Activated naive CD4-positive, alpha-beta T cell treated with anti-CD3 and anti-CD28 coated beads for 36 hours (primary cell): ENCODE data around the gene CD164L2. TPM values are rescaled to one million over a fixed set of nuclear protein-coding genes. Genes with fewer than 3 reads are reported as not detected.

ENCODE experiments used
- CTCF ChIA-PET: fragments of 350-600 bp; sonication (Branson Sonifier 250); formaldehyde crosslinking; loops from one replicate; lab custom pipeline; 2021; ENCODE audit warnings: antibody characterized with exemption; lab: Charles Lee
- DNase-seq: peaks from one replicate; pipeline ENCODE4 v3.0.0-alpha.2; 2020
- H3K27ac Mint-ChIP-seq: one replicate; pipeline ENCODE4 v1.8.0; 2021; ENCODE audit warnings: mild to moderate bottlenecking, mixed read lengths
- H3K27me3 Mint-ChIP-seq: one replicate; pipeline ENCODE4 v1.8.0; 2021; ENCODE audit warnings: low read depth, mixed read lengths
- H3K36me3 Mint-ChIP-seq: one replicate; pipeline ENCODE4 v1.8.0; 2021; ENCODE audit warnings: low read depth, mixed read lengths
- H3K4me1 Mint-ChIP-seq: one replicate; pipeline ENCODE4 v1.8.0; 2021; ENCODE audit warnings: low read depth, mixed read lengths
- H3K4me3 Mint-ChIP-seq: one replicate; pipeline ENCODE4 v1.8.0; 2021; ENCODE audit warnings: mild to moderate bottlenecking, moderate library complexity, mixed read lengths
- H3K9me3 Mint-ChIP-seq: one replicate; pipeline ENCODE4 v1.8.0; 2021; ENCODE audit warnings: mixed read lengths
- intact Hi-C: fragments of 100-400 bp; cut with micrococcal nuclease; formaldehyde crosslinking; loops from one replicate; pipeline ENCODE4 v1.15.1; 2023
- total RNA-seq, 2 experiments: library from RNA; stranded (reverse); gene quantifications; one replicate each; pipeline ENCODE4 v1.2.3, GENCODE V29; 2021

CD164L2 gene
- total RNA-seq, 2 experiments from 2014 or later, result not detected

DNA sequence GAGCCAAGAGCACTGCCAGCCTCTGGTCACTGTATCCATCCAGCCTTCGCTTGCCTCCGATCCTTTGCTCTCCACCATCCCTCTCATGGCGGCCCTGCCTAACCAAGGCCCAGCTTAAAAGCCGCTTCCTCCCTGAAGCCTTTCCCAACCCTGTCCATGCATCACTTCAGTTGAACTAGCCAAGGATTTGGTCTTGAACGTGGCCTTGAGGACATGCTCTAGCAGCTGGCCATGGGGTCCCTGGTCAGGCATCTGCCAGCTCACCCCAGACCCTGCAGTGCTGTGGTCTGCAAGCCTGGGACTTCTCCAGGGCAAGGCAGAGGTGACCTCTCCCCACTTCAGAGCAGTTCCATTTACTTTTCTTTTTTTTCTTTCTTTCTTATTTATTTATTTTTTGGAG is 46.4 kb downstream of the CD164L2 start:
- no peaks in the 10 kb centered on the region for H3K9me3 Mint-ChIP-seq
- no peak overlapping the region for H3K27ac Mint-ChIP-seq
- no peak for DNase-seq
- no peaks in the 10 kb centered on the region for H3K27me3 Mint-ChIP-seq
- intact Hi-C loops, result no loop called here
- H3K4me3 Mint-ChIP-seq, result no peak overlapping the region
- H3K4me1 Mint-ChIP-seq, result peaks cover 25% of the 10 kb centered on the region
- H3K36me3 Mint-ChIP-seq, result peaks cover 27% of the 10 kb centered on the region
- CTCF ChIA-PET, result interaction anchor here (0.8 to 5.1 kb wide), 4 partner anchors 9 to 61 kb away, joined by 3 to 41 read pairs (median 6); no protein-coding TSS in a partner anchor

DNA sequence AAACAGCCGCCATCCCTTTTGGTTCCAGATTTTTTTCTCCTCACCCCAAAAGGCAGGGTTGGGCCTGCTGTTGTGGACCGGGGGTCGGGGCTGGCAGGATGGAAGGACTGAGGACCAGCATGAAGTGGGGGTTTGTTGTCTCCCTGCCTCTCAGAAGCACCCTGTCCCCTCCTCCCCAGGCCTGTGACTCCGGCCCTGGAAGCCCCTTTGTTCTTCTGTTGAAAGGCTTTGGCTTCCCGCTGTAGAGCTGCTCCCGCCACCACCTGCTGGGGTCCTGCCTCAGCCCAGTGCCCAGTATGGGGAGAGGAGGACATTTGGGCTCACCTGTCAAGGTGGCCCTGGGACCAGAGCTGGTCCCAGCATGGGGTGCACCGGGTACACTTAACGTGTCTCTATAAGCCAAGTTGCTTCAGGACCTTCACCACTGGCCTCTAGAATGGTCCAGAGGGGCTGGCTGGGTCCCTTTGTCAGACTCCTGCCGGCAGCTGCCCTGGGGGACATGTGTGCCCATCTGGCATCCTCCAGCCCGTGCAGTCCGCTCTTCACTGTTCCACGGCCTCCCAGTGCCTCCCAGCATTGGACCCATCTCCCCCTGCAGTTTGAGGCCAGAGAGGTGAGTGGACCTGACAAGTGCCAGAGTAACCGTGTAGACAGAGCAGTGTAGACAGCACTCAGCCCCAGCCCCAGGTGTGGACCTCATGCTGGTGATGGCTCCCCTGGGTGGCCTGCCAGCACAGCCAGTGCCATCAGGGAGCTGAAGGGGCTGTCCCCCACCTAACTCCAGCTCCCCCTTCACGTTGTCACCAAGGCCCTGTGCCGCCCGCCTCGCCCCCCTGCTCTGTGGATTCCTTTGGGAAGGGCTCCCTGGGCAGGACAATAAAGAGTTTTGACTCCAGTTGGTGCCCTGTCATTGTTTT is 47.4 kb downstream of the CD164L2 start:
- H3K36me3 Mint-ChIP-seq, result peaks cover 27% of the 10 kb centered on the region
- CTCF ChIA-PET, result interaction anchor here (0.8 to 5.1 kb wide), 4 partner anchors 10 to 62 kb away, joined by 3 to 41 read pairs (median 6); no protein-coding TSS in a partner anchor

GRCh38 chr1:27333717-27334279 is 49.3 kb downstream of the CD164L2 start:
- H3K4me3 Mint-ChIP-seq, result no peak overlapping the region
- peaks cover 16% of the 10 kb centered on the region for H3K4me1 Mint-ChIP-seq
- H3K27ac Mint-ChIP-seq, result no peak overlapping the region
- CTCF ChIA-PET, result interaction anchor here (0.7 to 5.1 kb wide), 22 partner anchors 9 to 396 kb away, joined by 3 to 41 read pairs (median 4); partner anchors contain the start of genes MAP3K6 and TMEM222
- no peak for DNase-seq
- intact Hi-C loops, result no loop called here
- H3K36me3 Mint-ChIP-seq, result peaks cover 28% of the 10 kb centered on the region
- no peaks in the 10 kb centered on the region for H3K27me3 Mint-ChIP-seq
- H3K9me3 Mint-ChIP-seq, result no peaks in the 10 kb centered on the region

More for the DNA sequence above, 47.4 kb downstream of the CD164L2 start:
- Mint-ChIP-seq H3K9me3 (no peaks in the 10 kb centered on the region), H3K27me3 (no peaks in the 10 kb centered on the region), H3K27ac (no peak overlapping the region), H3K4me1 (peaks cover 21% of the 10 kb centered on the region), H3K4me3 (no peak overlapping the region)
- no peak for DNase-seq
- intact Hi-C loops, result no loop called here

- DNase-seq, result peak; percentile 68
- H3K4me1 Mint-ChIP-seq, result peaks cover 26% of the 10 kb centered on the region
- peaks cover 32% of the 10 kb centered on the region for H3K36me3 Mint-ChIP-seq
- H3K9me3 Mint-ChIP-seq, result no peaks in the 10 kb centered on the region
- CTCF ChIA-PET, result interaction anchor here (0.6 to 5.1 kb wide), 36 partner anchors 8 to 532 kb away, joined by 3 to 41 read pairs (median 4); partner anchors contain the start of genes MAP3K6, SYTL1 and TMEM222
- H3K27me3 Mint-ChIP-seq, result no peaks in the 10 kb centered on the region
- no peak overlapping the region for H3K4me3 Mint-ChIP-seq
- intact Hi-C loops, result loop anchor here (1.0 kb wide), 1 partner anchor 56 kb away; no protein-coding TSS in a partner anchor
- no peak overlapping the region for H3K27ac Mint-ChIP-seq
Observed at GRCh38 chr1:27332536-27333281, 50.4 kb downstream of the CD164L2 start.

DNA sequence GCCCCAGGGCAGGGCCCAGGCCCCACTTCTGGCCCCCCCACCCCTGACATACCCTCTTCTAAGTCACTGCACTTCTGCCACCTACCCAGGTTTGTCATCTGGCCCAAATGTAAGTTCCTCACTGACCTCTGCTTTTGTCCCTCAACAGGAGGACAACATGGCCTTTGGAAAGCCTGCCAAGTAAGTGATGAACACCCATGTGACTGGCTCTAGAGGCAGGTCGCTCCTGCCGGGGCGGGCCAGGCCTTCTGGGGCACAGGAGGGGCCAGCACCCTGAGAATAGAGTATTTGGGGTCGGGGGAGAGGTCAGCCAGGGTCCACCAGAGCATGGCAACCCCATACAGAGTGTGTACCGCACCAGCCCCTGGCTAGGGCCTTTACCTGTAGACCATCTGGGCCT is 51.2 kb downstream of the CD164L2 start:
- DNase-seq, result no peak
- Mint-ChIP-seq H3K27ac (no peak overlapping the region), H3K9me3 (no peaks in the 10 kb centered on the region), H3K4me3 (no peak overlapping the region), H3K4me1 (peaks cover 31% of the 10 kb centered on the region), H3K27me3 (no peaks in the 10 kb centered on the region), H3K36me3 (peaks cover 34% of the 10 kb centered on the region)
- intact Hi-C loops, result loop anchor here (1.0 kb wide), 1 partner anchor 56 kb away; no protein-coding TSS in a partner anchor
- CTCF ChIA-PET, result interaction anchor here (0.8 to 5.1 kb wide), 23 partner anchors 7 to 287 kb away, joined by 3 to 41 read pairs (median 7); partner anchors contain the start of genes SYTL1 and TMEM222

DNA sequence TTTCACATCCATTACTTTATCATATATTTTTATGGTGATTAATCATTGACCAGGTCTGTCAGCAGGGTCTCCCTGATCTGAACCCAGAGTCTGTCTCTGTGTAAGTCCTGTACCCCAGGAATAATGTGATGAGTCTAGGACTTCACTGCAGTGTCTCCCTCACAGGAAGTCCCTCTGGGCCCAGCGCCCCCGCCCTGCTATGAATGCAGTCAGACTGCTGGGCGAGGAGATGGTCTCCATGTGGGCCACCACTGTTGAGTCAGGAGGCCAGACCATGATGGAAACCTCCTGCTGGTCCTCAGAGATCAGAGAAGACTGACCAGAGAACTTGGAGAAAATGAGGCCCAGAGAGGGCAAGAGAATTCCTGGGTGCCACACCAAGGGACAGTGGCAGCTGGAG is 51.7 kb downstream of the CD164L2 start:
- H3K27me3 Mint-ChIP-seq, result no peaks in the 10 kb centered on the region
- H3K4me3 Mint-ChIP-seq, result no peak overlapping the region
- H3K36me3 Mint-ChIP-seq, result peaks cover 31% of the 10 kb centered on the region
- intact Hi-C loops, result no loop called here
- CTCF ChIA-PET, result interaction anchor here (2.1 to 3.1 kb wide), 4 partner anchors 8 to 68 kb away, joined by 7 to 22 read pairs (median 12); partner anchors contain the start of gene TMEM222
- H3K27ac Mint-ChIP-seq, result no peak overlapping the region
- H3K9me3 Mint-ChIP-seq, result no peaks in the 10 kb centered on the region
- peaks cover 36% of the 10 kb centered on the region for H3K4me1 Mint-ChIP-seq
- no peak for DNase-seq

DNA sequence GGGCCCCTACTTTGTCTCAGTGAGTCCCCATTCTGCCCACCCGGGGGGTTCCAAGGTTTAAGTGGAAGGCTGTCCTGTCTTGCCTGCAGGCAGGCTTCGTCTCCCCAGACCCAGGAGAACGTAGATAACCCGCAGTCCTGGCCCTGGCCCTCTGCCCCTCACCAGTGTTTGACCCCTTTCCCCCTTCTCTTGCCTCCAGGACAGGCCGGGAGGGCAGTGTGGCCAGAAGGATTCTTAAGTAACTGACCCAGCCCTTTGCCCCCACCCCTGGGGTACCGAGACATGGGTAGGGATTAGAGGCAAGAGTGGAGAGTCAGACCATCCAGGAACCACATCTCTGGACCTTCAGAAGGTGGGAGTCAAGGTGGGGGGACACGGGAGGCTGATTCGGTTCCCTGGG is 52.3 kb downstream of the CD164L2 start:
- Mint-ChIP-seq H3K4me1 (peaks cover 42% of the 10 kb centered on the region), H3K27me3 (no peaks in the 10 kb centered on the region), H3K9me3 (no peaks in the 10 kb centered on the region), H3K27ac (peak overlapping the region; percentile 8), H3K36me3 (peaks cover 26% of the 10 kb centered on the region), H3K4me3 (no peak overlapping the region)
- intact Hi-C loops, result no loop called here
- DNase-seq, result no peak
- CTCF ChIA-PET, result no interaction called here

Other genes starting within 250 kb of the CD164L2 start
- 10 to 100 TPM; 15.4 to 16.5 TPM for gene SLC9A1, start 228.2 kb downstream of the CD164L2 start, total RNA-seq
- 10 to 100 TPM; 22.6 to 22.9 TPM for gene WDTC1, start 148.7 kb downstream of the CD164L2 start, total RNA-seq
- gene TMEM222, start 61.2 kb downstream of the CD164L2 start, total RNA-seq, result 10 to 100 TPM; 22.0 to 22.8 TPM
- gene SYTL1, start 41.3 kb downstream of the CD164L2 start, total RNA-seq, result 10 to 100 TPM; 28.5 to 29.2 TPM
- gene MAP3K6, start 16.4 kb downstream of the CD164L2 start, total RNA-seq, result 1 to 10 TPM; 5.2 to 5.3 TPM
- not detected for gene FCN3, start 8.5 kb downstream of the CD164L2 start, total RNA-seq
- under 1 TPM; 0.64 to 0.74 TPM for gene GPR3, start 9.3 kb upstream of the CD164L2 start, total RNA-seq
- gene WASF2, start 106.8 kb upstream of the CD164L2 start, total RNA-seq, result 100 to 1,000 TPM; 105 to 106 TPM
- 10 to 100 TPM in 1 of 2 experiments, 1 to 10 TPM in 1; 7.7 to 10.1 TPM for gene AHDC1, start 220.8 kb upstream of the CD164L2 start, total RNA-seq